Measurements from ENCODE around the gene FRMD4A.

DNA sequence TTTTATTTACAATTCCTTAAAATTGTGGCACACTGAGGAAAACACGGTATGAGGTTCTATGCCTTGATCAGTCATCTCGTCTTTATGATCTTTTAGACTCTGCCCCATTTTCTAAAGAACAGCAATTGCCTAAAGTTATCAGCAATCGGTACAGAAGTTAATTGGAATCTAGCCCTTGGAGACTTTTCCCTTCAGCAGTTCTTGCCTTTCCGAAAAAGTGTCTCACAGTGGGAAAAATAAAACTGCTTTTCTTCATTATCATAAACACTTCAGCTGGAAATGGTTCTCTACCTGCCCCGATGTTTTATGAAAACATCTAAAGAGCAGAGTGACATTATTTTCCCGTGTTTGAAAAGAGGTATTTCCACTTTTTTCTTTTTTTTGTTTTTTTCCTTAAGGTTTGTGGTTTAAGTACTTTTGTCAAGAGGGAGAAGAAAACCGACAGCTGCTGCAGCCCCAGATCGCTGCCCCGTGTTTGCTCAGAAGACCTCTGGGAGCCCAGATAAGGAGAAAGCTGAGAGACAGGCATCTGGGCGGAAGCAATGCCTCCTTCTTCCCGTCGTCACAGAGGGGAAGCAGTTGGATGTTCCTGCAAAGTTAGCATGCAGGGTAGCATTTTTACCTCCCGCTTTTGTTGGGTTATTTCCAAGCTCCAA, 149.7 kb downstream of the FRMD4A start:
- TF ChIP-seq, protein P1, sequence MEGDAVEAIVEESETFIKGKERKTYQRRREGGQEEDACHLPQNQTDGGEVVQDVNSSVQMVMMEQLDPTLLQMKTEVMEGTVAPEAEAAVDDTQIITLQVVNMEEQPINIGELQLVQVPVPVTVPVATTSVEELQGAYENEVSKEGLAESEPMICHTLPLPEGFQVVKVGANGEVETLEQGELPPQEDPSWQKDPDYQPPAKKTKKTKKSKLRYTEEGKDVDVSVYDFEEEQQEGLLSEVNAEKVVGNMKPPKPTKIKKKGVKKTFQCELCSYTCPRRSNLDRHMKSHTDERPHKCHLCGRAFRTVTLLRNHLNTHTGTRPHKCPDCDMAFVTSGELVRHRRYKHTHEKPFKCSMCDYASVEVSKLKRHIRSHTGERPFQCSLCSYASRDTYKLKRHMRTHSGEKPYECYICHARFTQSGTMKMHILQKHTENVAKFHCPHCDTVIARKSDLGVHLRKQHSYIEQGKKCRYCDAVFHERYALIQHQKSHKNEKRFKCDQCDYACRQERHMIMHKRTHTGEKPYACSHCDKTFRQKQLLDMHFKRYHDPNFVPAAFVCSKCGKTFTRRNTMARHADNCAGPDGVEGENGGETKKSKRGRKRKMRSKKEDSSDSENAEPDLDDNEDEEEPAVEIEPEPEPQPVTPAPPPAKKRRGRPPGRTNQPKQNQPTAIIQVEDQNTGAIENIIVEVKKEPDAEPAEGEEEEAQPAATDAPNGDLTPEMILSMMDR (IDR thresholded peaks at IDR 0.05 in 4 of 5, conservative IDR thresholded peaks at IDR 0.05 in 1 of 5): no peak
- no peak for TF ChIP-seq POLR2A (IDR thresholded peaks at IDR 0.05)
